GM10248 (cell line): ENCODE results near the gene STOML1.

Source experiments
- CTCF ChIA-PET: fragments of 300-600 bp; sonication (Branson Sonifier 250); formaldehyde crosslinking; extraction: SDS; loops from one replicate; lab custom pipeline; 2021; ENCODE audit warnings: antibody characterized with exemption; lab: Yijun Ruan, JAX
- POLR2A ChIA-PET: fragments of 350-650 bp; sonication (Branson Sonifier 250); formaldehyde crosslinking; extraction: SDS; loops from one replicate; lab custom pipeline; 2020; ENCODE audit warnings: antibody characterized with exemption; lab: Yijun Ruan, JAX
- DNase-seq: peaks from one replicate; pipeline ENCODE4 v3.0.0; 2012; ENCODE audit errors: extremely low spot score
- TF ChIP-seq, protein P1 (sequence below): IDR thresholded peaks from 2 replicates; pipeline ENCODE4 v1.5.1; 2012; ENCODE audit warnings: mild to moderate bottlenecking, low read depth; ENCODE audit errors: extremely low read depth, missing control alignments, control extremely low read depth

The STOML1 gene

DNA sequence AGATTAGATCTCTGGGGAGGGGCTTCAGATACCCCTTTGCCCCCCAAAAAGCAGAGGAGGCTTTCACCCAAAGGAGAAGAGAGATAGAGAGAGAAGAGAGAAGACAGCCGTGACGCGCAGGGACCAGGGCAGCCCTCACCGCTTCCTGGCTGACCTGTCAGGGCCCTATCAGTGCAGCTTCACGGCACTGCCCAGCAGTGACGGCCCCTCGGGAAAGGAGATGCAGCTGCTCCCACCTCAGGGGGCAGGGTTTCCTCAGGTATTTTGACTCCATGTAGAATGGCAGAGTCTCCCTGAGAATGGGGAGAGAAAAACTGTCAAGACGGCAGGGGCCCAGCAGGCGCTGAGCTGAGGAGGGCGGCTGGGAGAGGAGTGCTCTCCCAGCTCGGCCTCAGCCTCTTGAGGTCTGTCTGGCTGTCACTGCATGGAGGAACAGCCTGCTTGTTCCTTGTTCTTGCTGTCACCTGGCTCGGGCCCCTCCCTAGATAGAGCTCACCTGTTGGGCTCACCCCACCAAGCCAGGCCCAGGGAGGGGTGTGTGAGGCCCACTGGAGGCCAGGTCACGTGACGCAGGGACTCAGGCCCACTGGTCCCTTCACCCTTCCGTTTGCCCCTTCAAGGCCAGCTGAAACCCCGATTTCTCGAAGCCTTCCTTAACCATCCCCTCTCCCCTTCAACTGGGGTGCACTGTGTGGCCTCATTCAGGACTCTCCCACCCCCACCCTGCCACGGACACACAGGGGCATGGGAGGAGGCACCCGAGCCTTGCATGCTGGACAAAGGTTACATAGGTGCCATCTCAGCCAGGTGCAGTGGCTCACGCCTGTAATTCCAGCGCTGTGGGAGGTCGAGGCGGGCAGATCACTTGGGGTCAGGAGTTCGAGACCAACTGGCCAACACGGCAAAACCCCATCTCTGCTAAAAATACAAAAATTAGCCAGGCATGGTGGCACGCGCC lies 37.6 kb downstream of the STOML1 start:
- TF ChIP-seq, protein P1, sequence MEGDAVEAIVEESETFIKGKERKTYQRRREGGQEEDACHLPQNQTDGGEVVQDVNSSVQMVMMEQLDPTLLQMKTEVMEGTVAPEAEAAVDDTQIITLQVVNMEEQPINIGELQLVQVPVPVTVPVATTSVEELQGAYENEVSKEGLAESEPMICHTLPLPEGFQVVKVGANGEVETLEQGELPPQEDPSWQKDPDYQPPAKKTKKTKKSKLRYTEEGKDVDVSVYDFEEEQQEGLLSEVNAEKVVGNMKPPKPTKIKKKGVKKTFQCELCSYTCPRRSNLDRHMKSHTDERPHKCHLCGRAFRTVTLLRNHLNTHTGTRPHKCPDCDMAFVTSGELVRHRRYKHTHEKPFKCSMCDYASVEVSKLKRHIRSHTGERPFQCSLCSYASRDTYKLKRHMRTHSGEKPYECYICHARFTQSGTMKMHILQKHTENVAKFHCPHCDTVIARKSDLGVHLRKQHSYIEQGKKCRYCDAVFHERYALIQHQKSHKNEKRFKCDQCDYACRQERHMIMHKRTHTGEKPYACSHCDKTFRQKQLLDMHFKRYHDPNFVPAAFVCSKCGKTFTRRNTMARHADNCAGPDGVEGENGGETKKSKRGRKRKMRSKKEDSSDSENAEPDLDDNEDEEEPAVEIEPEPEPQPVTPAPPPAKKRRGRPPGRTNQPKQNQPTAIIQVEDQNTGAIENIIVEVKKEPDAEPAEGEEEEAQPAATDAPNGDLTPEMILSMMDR: no peak
- POLR2A ChIA-PET: no interaction called here
- DNase-seq: no peak
- CTCF ChIA-PET: interaction anchor here (0.9 to 2.5 kb wide), 5 partner anchors 10 to 367 kb away, joined by 3 to 12 read pairs (median 3); no protein-coding TSS in a partner anchor

DNA sequence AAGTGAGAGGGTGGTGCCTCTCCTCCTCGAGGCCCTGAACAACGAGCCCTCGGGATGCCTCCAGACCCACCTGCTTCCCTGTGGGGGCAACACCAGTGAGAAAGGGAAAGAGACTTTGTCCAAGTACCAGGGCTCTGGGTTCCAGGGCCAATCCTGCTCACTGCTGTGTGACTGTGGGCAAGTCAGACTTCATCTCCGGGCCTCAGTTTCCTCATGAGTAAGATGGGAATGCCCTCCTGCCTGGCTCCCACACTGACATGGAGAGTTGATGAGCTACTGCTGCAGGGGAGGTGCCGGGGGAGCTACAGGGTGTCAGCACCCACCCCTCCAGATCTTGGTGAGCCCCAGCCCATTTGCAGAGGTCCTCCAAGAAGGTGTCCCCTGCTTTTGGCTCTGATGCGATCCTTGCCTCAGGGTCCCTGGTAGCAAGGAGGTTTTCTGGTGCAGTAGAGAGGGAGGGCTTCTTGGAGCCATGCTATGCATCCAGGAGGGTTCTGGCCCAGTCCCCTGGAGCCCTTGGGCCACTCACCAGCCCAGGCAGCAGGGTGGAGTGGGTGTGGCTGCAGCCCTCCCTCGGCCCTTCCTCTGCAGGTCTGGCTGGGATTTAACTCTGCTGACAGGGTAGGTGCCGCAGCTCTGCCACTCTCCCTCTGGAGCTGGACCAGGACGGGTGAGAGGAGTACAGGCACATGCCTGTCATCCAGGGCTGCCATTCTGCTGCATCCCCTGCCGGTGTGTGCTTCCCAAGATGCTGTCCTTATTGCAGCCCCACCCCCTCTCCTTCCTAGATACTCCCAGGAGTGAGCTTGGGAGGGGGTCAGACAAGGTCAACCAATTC lies 39.0 kb downstream of the STOML1 start:
- ChIA-PET POLR2A (no interaction called here), CTCF (interaction anchor here (0.9 to 2.5 kb wide), 3 partner anchors 11 to 20 kb away, joined by 3 to 12 read pairs (median 6); no protein-coding TSS in a partner anchor)
- TF ChIP-seq, protein P1: no peak
- DNase-seq: no peak

DNA sequence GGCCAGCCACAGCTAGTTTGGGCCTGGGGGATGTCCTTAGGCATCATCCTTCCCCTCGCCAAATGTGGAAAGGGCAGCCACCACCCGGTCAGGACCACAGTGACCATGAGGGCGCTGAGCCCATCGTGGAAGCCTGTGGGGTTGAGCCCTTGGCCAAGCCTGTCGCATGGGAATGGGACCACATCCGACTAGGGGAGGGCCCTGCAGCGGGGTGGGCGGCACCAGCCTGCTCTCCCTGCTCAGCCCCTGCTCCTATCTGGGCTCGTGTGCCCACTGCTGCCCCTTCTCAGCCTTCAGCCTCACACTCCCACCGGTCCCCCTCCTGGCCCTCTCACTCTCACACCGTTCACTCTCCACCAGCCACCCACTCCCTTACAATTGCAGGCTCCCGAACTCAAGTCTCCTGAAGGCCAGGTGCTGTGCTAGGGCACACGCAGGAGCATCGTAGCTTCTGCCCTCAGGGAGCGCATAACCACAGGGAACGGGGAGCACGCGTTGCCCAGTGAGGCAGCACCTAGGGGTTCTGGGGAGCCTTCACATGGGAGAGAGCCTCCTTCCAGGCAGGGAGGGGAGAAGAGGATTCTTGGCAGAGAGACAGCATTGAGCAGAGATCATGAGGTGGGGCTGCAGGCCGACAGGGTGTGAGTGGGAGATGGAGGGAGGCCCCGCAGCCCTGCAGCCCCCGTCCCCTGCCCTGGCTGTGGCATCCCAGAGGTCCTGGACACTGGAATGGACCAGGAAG lies 39.8 kb downstream of the STOML1 start:
- DNase-seq: no peak
- TF ChIP-seq, protein P1: no peak
- ChIA-PET POLR2A (no interaction called here), CTCF (interaction anchor here (1.1 to 4.1 kb wide), 5 partner anchors 13 to 55 kb away, joined by 3 to 40 read pairs (median 7); no protein-coding TSS in a partner anchor)

DNA sequence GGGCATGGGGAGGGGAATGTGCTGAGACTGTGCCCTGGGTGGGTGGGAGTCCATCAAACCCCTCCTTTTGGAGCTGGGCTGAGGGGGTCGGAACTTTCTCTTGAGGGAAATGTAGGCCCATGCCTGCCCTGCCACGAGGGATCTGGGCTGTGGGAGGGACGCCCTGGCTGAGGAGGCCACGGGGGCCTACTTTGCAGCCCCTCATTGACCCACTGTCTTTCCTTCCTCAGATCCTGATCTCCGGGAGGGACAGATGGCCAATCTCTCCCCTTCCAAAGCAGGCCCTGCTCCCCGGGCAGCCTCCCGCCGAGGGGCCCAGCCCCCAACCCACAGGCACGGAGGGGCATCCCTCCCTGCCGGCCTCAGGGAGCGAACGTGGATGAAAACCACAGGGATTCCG lies 40.5 kb downstream of the STOML1 start:
- POLR2A ChIA-PET: no interaction called here
- DNase-seq: no peak
- TF ChIP-seq, protein P1: no peak
- CTCF ChIA-PET: interaction anchor here (0.6 to 4.1 kb wide), 10 partner anchors 9 to 369 kb away, joined by 3 to 40 read pairs (median 4); no protein-coding TSS in a partner anchor

DNA sequence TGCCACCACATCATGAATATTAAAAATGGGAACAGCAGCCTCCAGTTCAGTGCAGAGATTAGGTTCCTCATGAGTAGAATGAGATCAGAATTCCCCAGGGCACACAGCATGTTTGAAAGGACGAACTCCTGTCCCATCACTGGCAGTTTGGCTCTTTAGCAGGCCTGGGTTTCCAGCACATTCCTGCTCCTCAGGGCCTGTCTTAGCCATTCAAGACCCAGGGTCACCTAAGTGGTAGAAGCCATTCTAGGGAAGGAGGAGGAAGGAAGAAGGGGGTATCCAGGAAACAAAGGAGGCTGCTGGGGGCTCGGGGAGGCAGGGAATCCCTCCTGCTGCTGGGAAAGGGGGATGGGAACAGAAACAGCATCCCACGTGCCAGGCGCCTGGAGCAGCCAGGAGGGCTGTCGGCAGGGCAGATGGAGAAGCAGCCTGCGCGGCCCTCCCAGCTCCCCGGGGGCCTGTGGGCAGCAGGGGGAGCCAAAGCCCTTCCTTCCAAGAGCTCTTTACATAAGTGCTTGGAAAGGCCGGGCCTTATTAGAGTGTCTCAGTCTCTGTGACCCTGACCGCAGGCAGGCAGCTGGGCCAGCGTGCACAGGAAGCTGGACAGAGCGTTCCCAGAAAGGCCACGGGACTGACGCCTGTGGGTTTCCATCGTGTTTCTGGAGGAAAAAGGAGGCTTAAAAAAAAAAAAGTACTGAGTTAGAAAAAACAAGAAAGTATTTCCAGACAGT lies 41.1 kb downstream of the STOML1 start:
- TF ChIP-seq, protein P1: peak; percentile 78
- ChIA-PET POLR2A (no interaction called here), CTCF (interaction anchor here (0.6 to 4.1 kb wide), 10 partner anchors 8 to 369 kb away, joined by 3 to 40 read pairs (median 4); no protein-coding TSS in a partner anchor)
- DNase-seq: peak; percentile 78
